Measurements from ENCODE around the gene MYLK. TPM values are rescaled to one million over a fixed set of nuclear protein-coding genes. Genes with fewer than 3 reads are reported as not detected.

Gene MYLK
- total RNA-seq, 1 donor from 2014 or later, result 50.5 TPM

- H3K79me2 ChIP-seq (ENCODE audit: insufficient read depth, low read length), result no peaks in the 10 kb centered on the region
- Mint-ChIP-seq H3K36me3 (ENCODE audit: low read depth, unreplicated experiment) (peaks cover 29% of the 10 kb centered on the region), H3K9me3 (ENCODE audit: unreplicated experiment) (no peaks in the 10 kb centered on the region), H3K27me3 (ENCODE audit: low read depth, unreplicated experiment) (peaks cover 4% of the 10 kb centered on the region), H3K4me1 (ENCODE audit: low read depth, unreplicated experiment) (peaks cover 30% of the 10 kb centered on the region), H3K27ac (ENCODE audit: unreplicated experiment) (peak overlapping the region; percentile 62), H3K4me3 (ENCODE audit: unreplicated experiment) (no peak overlapping the region)
- FAIRE-seq (no peak), DNase-seq (ENCODE audit: low read depth) (no peak)
- TF ChIP-seq CTCF (IDR thresholded peaks at IDR 0.05; ENCODE audit: insufficient read depth, low read depth, low read length) (no peak), EZH2 (IDR thresholded peaks at IDR 0.05; ENCODE audit: insufficient read depth, low read length) (no peak)
- peaks cover 18% of the 10 kb centered on the region for H3K36me3 ChIP-seq (ENCODE audit: insufficient read depth, low read length)
- peak overlapping the region; percentile 4 for H3K4me2 ChIP-seq (ENCODE audit: low read length)
- no peak overlapping the region for H3K9ac ChIP-seq (ENCODE audit: low read length)
- peaks cover 7% of the 10 kb centered on the region for H3K4me1 ChIP-seq (ENCODE audit: insufficient read depth, low read length)
- H2AFZ ChIP-seq (ENCODE audit: low read depth, low read length), result no peak overlapping the region
- H4K20me1 ChIP-seq (ENCODE audit: insufficient read depth, low read length), result no peaks in the 10 kb centered on the region
- H3K27ac ChIP-seq (ENCODE audit: low read depth, low read length), result no peak overlapping the region
- H3K4me3 ChIP-seq (ENCODE audit: insufficient read depth, low read depth, low read length), result no peak overlapping the region
- H3K9me3 ChIP-seq (ENCODE audit: insufficient read depth, low read depth, low read length), result no peaks in the 10 kb centered on the region
- H3K27me3 ChIP-seq (ENCODE audit: insufficient read depth, low read length), result no peaks in the 10 kb centered on the region
Observed at GRCh38 chr3:123634149-123635051, 249.7 kb downstream of the MYLK start.

GRCh38 chr3:123633530-123633929, 250.6 kb downstream of the MYLK start:
- Mint-ChIP-seq H3K27me3 (ENCODE audit: low read depth, unreplicated experiment) (no peaks in the 10 kb centered on the region), H3K36me3 (ENCODE audit: low read depth, unreplicated experiment) (peaks cover 38% of the 10 kb centered on the region), H3K9me3 (ENCODE audit: unreplicated experiment) (no peaks in the 10 kb centered on the region), H3K4me1 (ENCODE audit: low read depth, unreplicated experiment) (peaks cover 30% of the 10 kb centered on the region), H3K4me3 (ENCODE audit: unreplicated experiment) (no peak overlapping the region), H3K27ac (ENCODE audit: unreplicated experiment) (no peak overlapping the region)
- Histone ChIP-seq H3K4me1 (ENCODE audit: insufficient read depth, low read length) (peaks cover 7% of the 10 kb centered on the region), H4K20me1 (ENCODE audit: insufficient read depth, low read length) (no peaks in the 10 kb centered on the region), H3K9me3 (ENCODE audit: insufficient read depth, low read depth, low read length) (no peaks in the 10 kb centered on the region), H2AFZ (ENCODE audit: low read depth, low read length) (no peak overlapping the region), H3K4me3 (ENCODE audit: insufficient read depth, low read depth, low read length) (no peak overlapping the region), H3K27me3 (ENCODE audit: insufficient read depth, low read length) (no peaks in the 10 kb centered on the region), H3K27ac (ENCODE audit: low read depth, low read length) (no peak overlapping the region), H3K36me3 (ENCODE audit: insufficient read depth, low read length) (peaks cover 21% of the 10 kb centered on the region), H3K9ac (ENCODE audit: low read length) (no peak overlapping the region), H3K79me2 (ENCODE audit: insufficient read depth, low read length) (no peaks in the 10 kb centered on the region), H3K4me2 (ENCODE audit: low read length) (no peak overlapping the region)
- FAIRE-seq (no peak), DNase-seq (ENCODE audit: low read depth) (no peak)
- TF ChIP-seq EZH2 (IDR thresholded peaks at IDR 0.05; ENCODE audit: insufficient read depth, low read length), result no peak
- TF ChIP-seq CTCF (IDR thresholded peaks at IDR 0.05; ENCODE audit: insufficient read depth, low read depth, low read length), result no peak

GRCh38 chr3:123632161-123632655, 251.9 kb downstream of the MYLK start:
- no peak overlapping the region for H3K4me3 ChIP-seq (ENCODE audit: insufficient read depth, low read depth, low read length)
- Mint-ChIP-seq H3K27ac (ENCODE audit: unreplicated experiment) (peak overlapping the region; percentile 55), H3K27me3 (ENCODE audit: low read depth, unreplicated experiment) (no peaks in the 10 kb centered on the region), H3K4me1 (ENCODE audit: low read depth, unreplicated experiment) (peaks cover 29% of the 10 kb centered on the region), H3K4me3 (ENCODE audit: unreplicated experiment) (no peak overlapping the region), H3K36me3 (ENCODE audit: low read depth, unreplicated experiment) (peaks cover 43% of the 10 kb centered on the region), H3K9me3 (ENCODE audit: unreplicated experiment) (peaks cover 2% of the 10 kb centered on the region)
- TF ChIP-seq EZH2 (IDR thresholded peaks at IDR 0.05; ENCODE audit: insufficient read depth, low read length) (no peak), CTCF (IDR thresholded peaks at IDR 0.05; ENCODE audit: insufficient read depth, low read depth, low read length) (no peak)
- peaks cover 7% of the 10 kb centered on the region for H3K4me1 ChIP-seq (ENCODE audit: insufficient read depth, low read length)
- H2AFZ ChIP-seq (ENCODE audit: low read depth, low read length), result no peak overlapping the region
- DNase-seq (ENCODE audit: low read depth) (peak; percentile 36), FAIRE-seq (peak; percentile 5)
- H3K27me3 ChIP-seq (ENCODE audit: insufficient read depth, low read length), result no peaks in the 10 kb centered on the region
- H3K27ac ChIP-seq (ENCODE audit: low read depth, low read length), result no peak overlapping the region
- peaks cover 23% of the 10 kb centered on the region for H3K36me3 ChIP-seq (ENCODE audit: insufficient read depth, low read length)
- no peak overlapping the region for H3K4me2 ChIP-seq (ENCODE audit: low read length)
- no peaks in the 10 kb centered on the region for H3K9me3 ChIP-seq (ENCODE audit: insufficient read depth, low read depth, low read length)
- H3K9ac ChIP-seq (ENCODE audit: low read length), result no peak overlapping the region
- no peaks in the 10 kb centered on the region for H3K79me2 ChIP-seq (ENCODE audit: insufficient read depth, low read length)
- H4K20me1 ChIP-seq (ENCODE audit: insufficient read depth, low read length), result no peaks in the 10 kb centered on the region

Measured in astrocyte (in vitro differentiated cells and primary cell).